Panc1 (cell line): ENCODE measurements around the gene MAN1A1.

Experiments used
- CTCF ChIP-seq: fragments of 450-650 bp; IDR thresholded peaks from 2 replicates; pipeline ENCODE4 v1.5.1; 2017; ENCODE audit warnings: mild to moderate bottlenecking
- POLR2AphosphoS5 ChIP-seq: IDR thresholded peaks from 2 replicates; pipeline ENCODE4 v1.6.1; 2012; ENCODE audit warnings: mild to moderate bottlenecking, low read depth, low read length, moderate library complexity
- REST ChIP-seq, 2 experiments: IDR thresholded peaks; 2 replicates each; pipeline ENCODE4 v1.6.1; 2011 to 2012; ENCODE audit warnings: low read depth in 2 of 2, control low read depth in 1 of 2, low read length in 1 of 2, mild to moderate bottlenecking in 1 of 2, moderate library complexity in 1 of 2; ENCODE audit not compliant: insufficient read depth in 1 of 2
- SIN3A ChIP-seq: IDR thresholded peaks from 2 replicates; pipeline ENCODE4 v1.6.1; 2012; ENCODE audit warnings: low read depth, mild to moderate bottlenecking, low read length, moderate library complexity, borderline replicate concordance; ENCODE audit not compliant: insufficient read depth
- TCF7L2 ChIP-seq: IDR thresholded peaks from 2 replicates; pipeline ENCODE4 v1.6.1; 2011; ENCODE audit warnings: mild to moderate bottlenecking, low read depth, low read length, inconsistent platforms

- TF ChIP-seq CTCF = no peak
- no peak for TF ChIP-seq POLR2AphosphoS5
- TF ChIP-seq TCF7L2 = no peak
- no peak for TF ChIP-seq SIN3A
- no peak for TF ChIP-seq REST (IDR thresholded peaks at IDR 0.05; ENCODE audit: insufficient read depth in 1 of 2, low read depth in 2 of 2, low read length in 1 of 2)
These were observed 100.2 kb downstream of the MAN1A1 start for GRCh38 chr6:119249319-119249718.
